HG02678 (cell line): Measurements from ENCODE around the gene POU2AF1.

Source experiments
- ATAC-seq: cut with Tn5 transposase; IDR thresholded peaks from one replicate; pipeline ENCODE4 v1.9.1; 2021; ENCODE audit warnings: mild to moderate bottlenecking, moderate library complexity; ENCODE audit not compliant: unreplicated experiment

The POU2AF1 gene

DNA sequence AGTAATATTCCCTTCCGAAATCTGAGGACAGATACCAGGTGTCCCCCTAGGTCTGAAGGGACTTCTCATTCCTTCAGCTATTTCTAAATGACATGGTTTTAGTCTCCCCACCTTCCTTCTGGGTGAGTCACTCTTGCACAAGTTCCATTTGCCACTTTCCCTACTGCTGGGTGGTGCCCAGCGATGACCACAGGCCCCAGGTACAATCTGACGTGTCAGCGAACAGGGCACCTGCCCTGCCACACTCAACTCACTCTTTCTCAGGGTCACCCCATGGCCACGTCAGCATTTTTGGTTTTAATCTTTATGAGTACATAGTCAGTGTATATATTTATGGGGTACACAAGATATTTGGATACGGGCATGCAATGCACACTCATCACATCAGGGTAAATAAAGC, 17.2 kb downstream of the POU2AF1 start:
- ATAC-seq: no peak

DNA sequence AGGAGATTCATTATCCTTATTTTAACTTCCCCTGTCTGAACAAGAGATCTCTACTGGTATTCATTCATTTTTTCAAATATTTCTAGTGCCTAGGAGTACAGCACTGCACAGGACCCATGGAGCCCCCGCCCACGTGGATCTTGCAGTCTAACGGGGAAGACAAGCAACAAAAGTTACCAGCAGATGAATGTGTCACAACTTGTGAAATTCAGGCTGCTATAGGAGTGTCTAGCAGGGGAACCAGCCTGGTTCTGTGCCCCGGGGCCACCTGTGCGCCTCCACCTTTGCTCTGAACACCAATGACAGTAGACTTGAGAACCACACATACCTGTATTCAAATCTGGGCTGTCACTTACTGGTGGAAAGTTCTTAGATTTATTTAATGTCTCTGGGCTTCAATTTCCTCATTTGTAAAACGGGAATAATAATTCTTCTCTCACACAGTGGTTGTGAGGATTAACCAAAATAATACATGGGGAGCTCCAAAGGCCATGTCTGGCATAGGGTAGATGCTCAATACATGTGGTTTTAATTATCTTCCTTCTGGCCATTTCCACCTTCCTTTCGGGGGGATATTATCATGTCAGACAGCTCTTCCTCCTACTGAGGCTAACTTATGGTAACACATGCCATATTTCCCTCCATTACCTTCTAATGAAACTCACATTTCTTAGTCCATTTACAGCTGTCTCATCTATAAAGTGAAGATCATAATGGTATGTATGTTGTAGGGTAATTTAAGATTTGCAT, 17.8 kb downstream of the POU2AF1 start:
- no peak for ATAC-seq

DNA sequence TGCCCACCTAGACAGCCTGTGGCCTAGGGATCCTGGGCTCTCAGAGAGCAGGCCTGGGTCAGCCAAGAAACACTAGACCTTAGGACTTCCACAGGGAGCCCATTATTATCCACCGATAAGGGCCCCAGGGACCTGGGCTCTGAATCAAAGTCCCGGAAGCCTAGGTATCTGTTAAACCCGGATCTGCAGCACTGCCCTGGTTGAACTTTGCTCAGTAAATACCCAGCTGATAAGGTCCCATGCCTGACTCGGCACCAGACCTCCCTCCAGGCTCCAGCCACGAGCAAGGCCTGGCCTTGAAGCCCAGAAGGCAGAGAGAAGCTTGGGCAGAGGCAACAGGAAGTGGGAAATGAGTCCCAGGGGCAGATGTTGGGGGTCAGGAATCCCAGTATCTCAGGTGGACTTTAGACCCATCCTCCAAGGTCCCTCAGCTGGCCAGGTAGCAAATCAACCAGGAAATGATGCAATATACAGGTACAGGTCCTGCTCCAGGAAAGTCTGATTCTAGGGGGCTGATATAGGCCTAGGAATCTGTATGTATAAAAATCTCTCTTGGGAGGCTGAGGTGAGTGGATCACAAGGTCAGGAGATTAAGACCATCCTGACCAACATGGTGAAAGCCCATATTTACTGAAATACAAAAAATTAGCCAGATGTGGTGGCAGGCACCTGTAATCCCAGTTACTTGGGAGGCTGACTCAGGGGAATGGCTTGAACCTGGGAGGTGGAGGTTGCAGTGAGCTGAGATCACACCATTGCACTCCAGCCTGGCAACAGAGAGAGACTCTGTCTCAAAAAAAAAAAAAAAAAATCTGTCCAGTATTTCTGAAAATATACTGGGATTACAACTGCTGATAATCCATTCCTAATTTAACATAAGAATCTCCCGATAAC, 18.7 kb downstream of the POU2AF1 start:
- ATAC-seq: no peak

DNA sequence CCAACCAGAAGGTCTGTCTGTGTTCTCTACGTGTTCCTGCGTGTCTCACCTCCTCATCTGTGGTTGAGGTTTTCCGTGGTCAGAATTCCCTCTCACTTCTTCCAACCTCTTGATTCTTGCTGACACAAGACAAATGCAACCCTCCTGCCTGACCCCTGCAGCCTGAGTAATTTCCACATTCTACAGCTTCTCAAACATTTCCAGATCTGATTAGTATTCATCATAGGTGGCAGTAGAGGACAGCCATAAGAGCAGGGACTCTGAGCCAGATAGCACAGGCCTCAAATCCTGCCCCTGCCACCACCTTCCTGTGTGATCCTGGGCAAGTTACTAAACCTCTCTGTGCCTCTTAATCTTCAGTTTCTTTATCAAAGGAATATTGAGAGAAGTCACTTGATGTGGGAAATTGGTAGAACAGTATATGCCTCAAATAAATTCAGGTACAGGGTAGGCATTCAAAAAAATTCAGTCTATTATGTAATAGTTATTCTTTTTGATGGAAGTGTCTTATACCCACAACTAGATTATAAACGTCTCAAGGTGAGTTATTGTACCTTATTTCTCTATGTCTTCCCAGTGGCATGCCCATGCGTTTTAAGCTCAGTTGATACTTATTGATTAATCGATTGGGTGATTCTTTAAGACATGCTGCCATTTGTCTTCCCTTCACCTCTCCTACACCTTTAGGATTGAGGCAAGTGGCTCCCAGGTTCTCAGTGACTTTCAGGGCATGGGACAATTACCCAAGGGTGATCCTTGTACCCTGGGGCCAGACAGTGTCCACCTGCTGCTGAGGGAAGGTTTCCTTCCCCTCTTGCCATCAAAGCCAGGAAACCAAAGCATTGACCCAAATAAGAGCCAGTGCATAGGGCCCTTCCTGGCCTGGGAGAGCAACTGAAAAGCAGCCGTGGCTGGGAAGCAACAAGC, 19.6 kb downstream of the POU2AF1 start:
- ATAC-seq: no peak

DNA sequence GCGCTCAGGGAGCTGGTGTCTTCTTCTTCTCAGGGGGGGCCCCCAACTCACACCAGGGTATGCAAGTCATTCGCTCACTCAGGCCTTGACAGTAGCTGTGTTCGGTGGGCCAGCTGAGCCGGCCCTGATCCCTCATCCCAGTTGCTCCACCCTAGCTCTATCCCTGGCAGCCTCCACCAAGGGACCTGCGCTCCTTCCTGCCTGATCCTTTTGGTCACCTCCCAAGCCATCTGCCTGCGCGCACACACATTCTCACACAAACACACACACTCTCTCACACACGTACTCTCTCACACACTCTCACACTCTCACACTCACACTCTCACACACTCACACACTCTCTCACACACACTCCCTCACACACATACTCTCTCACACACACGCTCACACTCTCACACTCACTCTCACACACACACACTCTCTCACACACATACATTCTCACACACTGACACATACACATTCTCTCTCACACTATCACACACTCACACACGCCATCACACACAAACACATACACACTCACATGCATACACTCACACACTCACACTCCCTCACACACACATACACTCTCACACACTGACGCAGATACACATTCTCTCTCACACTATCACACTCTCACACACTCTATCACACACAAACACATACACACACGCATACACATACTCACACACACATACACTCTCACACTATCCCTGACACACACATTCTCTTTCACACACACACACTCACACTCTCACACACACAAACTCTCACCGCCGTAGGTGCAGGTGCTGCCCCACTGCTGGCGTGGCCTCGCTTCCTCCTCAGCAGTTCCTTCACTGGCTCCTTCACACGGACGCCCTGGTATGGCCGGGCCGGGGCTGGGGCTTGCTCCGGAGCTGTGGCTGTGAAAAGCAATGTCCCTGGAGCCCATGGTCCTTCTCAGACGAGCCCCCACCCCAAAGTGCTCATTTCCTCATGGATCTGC, 20.8 kb downstream of the POU2AF1 start:
- ATAC-seq: no peak

DNA sequence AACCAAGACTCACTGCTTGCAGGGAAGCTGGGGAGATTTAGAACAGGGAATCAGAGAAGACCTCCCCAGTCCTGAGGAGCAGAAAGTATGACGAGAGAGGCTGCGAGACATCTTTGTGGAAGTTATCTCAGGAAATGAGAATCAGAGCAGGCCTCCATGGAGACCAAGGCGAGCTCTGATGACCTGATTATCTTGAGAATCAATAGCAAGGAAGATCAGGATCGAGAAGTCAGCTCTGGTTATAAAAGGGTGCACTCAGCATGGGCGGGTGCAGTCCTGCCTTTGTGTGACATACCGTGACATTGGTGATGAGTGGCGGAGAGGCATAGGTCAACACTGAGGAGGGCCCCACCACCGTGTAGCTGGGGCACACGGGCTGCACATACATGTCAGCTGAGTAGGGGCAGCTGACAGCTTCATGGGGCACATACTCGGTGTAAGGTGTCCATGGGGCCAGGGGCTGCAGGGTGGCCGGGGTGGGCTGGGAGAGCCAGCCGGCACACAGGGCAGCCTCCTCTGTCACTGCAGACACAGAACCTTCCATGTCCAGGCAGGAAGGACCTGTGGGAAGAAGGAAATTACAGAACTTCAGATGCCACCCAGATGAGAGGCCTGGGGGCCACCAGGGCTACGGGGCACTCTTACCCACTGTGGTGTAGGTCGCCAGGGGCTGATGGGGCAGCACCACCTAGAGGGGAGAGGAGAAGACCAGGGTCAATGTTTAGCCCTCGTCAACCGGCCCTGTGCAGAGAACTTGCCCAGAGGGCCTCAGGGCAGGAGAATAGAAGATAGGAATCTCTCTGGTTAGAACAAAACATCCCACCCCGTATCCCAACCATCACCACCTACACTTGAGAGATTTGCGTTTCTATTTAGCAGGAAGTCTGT, 21.7 kb downstream of the POU2AF1 start:
- ATAC-seq: no peak

DNA sequence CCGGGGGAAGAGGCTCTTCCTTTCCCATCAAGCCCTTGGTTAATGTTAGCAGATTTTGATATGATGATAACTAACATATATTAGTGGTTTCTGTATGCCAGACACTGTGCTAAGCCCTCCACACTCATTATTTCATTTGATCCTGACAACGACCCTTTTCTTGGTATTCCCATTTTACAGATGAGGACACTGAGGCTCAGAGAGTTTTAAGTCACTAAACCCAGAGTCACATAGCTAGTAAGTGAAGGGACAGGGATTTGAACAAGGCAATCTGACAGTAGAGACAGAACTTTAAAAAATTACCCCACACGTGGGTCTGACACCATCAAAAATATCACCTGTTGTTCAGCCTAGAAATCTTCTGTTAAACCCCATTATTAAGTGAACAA, 22.4 kb downstream of the POU2AF1 start:
- no peak for ATAC-seq

DNA sequence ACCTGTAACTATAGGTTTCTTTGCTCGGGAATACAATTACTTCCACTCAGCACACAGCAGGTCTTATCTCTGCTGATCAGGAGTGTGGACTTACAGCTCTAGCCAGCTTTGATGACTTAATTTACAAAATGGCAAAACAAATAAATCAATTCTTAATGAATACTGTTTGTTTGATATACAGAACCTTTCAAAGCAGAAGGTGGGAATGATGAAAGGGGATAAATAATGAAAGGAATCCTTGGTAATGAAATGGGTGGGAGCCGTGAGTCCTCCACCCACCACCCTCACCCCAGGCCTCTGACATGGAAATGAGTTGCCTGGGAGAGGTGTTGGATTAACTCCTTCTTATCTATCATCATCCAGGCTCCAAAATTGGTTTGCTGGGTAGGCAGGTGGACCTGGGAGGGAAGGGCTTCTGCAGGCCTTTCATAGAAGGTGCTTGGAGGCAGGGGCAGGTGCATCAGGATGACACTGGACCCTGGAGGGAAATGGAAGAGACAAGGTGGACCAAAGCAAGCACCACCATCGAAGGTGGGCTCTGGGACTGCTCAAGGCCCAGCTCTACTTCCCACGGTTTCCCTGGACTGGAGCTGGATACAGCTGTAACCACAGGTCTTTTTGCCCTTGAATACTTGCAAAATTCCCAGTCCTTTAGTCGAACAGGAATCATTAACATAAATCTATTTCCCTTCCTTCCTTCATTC, 23.0 kb downstream of the POU2AF1 start:
- no peak for ATAC-seq

DNA sequence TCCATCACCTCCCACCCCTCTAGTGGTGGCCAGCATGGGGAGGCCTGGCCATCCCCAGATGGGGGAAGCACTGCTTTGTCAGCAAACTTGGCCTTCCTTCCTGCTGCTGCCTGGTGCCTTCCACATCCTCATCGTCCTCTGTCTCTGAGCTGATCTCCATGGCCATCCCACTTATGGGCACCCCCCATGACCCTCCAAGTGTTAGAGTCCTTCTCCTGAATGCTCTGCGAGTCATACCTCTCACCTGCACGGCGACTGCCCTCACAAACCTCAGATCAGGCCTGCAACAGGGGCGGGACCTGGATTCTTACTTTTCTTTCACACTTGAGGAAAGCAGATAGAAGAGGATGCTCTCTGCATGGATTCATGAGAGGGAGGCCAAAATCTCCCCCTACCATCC, 24.0 kb downstream of the POU2AF1 start:
- no peak for ATAC-seq

DNA sequence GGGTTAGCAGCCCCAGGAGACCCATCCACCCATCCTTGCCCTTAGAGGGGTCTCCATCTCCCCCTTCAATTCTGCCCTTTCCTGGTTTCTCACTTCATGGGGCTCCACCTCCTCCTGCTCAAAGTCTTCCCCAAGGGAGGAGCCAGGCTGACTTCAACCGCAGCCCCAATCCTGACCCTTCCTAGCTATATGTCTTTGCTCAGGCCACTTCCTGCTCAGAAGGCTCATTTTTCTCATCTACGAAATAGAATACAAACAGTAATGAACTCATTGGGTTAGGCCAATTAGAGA, 24.5 kb downstream of the POU2AF1 start:
- ATAC-seq: no peak

DNA sequence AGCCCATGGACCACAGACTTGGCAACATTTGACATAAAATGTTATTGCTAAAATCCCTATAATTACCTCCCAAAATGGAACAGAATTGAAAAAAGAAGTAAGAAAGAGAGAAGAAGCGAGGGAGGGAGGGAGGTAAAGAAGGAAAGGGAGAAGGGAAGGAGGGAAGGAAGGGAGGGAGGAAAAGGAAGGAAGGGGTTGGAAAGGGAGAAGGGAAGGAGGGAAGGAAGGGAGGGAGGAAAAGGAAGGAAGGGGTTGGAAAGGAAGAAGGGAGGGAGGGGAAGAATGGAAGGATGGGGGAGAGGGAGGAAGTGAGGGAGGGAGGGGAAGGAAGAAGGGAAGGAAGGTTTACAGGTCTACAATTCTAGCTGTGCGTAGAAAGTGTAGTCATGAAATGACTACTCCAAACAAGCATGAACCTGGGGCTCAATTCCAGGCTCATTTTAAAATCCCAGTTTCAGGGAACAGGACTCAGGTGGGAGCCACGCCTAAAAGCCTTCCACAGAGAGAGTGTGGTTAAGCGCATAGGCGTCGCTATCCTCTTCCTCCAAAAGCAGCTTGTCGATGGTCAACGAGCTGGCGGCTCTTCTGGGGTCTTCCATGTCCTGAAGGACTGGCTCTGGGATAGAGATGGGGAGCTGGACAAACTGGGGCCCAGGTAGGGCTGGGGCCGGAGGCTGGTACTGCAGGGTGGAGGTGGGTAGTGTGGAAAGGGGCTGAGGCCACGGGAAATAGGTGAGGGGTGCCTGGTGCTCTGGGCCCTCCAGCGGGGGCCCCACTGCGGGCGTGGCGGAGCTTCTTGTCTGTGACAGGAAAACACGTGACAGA, 25.1 kb downstream of the POU2AF1 start:
- no peak for ATAC-seq

DNA sequence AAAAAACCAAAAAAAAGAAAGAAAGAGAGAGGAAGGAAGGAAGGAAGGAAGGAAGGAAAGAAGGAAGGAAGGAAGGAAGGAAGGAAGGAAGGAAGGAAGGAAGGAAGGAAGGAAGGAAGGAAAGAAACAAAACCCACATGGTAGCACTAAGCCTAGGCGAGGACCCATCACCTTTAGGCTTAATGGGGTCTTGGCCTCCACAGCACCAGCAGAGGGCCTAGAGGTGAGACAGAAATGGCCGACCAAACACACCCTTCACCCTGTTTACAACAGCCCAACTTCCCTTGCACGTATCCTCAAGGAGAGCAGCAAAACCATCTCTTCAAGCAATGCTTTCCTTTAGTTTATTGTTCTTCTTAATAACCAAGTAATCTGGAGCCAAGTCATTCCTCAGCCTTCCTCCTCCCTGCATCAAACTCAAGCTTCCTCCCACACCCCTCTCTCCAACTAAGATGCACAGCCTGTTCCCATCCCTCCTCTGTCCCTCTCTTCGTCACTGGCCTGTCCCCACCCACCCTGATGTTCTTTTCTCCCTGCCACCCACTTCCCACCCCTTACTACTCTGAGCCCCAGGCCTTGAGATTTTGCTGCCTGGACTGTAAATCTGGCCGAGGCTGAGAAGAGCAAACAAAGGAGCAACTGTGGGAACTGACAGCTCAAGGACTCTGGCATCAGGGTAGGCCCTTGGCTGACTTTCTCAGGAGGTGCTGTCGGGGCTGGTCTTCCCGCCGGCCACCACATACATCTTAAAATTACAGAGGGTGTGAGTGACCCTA, 26.0 kb downstream of the POU2AF1 start:
- ATAC-seq: no peak

DNA sequence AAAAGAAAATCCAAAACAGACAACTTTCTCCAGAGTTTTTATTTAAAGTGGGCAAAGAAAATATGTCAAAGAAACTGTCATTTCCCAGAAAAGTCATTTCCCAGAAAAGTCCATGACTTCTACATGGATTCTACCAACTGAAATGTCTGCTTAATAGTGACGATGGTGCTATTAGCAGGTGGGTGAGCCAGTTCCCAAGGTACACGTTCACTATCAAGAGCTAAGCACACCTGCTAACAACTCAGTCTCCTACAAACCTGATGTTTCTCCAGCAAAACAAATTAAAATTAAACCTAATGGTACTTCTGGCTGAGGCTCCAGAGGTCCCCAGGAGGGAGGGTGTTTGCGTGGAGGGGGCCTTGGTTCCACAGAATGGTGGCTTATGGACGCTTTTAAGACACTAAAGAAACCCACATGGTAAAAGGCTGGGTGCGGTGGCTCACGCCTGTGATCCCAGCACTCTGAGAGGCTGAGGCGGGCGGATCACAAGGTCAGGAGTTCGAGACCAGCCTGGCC, 26.8 kb downstream of the POU2AF1 start:
- no peak for ATAC-seq

DNA sequence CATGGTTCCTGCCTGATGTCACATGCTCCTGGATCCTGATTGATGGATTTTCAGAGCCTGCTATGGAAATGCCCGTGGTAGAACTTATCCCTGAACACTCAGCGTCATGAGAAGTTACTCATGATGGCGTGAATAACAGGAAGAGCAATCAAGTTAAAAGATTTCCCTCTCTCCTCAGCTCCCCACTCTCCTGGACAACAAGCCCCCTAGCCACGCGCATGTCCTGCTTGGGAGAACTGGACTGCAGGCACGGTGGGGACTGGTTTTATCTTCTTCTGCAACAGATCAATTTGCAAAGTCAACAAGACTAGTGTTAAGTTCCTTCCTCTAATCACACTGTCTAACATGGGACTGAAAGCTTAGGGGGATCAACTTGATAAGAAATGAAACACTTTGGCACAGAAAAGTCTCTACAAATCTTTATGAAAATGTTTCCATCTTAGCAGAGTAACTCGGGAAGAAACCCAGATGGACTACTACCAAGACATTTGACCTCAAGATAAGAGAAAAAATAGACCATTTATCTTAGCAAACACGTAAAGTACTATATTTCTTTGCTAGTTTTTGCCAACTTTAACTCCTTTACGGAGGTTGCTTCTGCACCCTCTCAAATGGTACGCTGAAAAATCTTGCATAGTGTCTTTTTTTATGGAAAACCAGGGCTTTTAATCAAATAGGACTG, 27.6 kb downstream of the POU2AF1 start:
- ATAC-seq: no peak

DNA sequence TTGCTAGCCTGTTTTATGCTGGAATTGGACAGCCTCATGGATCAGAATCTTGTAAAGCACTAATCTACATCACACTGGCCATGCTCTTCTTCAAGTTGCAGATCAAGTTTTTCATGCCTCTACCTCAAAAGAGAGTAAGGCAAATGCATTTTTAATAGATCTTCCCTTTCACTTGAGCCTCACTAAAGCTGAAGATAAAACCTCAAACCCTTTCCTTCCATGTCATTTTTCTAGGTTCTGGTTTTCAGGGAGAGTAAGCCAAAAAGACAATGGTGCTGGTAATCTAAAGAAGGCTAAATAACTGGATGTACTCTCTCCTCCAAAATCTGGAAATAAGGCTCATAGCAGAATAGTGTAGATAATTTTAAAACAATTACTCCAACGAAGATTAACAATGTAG, 28.3 kb downstream of the POU2AF1 start:
- no peak for ATAC-seq

DNA sequence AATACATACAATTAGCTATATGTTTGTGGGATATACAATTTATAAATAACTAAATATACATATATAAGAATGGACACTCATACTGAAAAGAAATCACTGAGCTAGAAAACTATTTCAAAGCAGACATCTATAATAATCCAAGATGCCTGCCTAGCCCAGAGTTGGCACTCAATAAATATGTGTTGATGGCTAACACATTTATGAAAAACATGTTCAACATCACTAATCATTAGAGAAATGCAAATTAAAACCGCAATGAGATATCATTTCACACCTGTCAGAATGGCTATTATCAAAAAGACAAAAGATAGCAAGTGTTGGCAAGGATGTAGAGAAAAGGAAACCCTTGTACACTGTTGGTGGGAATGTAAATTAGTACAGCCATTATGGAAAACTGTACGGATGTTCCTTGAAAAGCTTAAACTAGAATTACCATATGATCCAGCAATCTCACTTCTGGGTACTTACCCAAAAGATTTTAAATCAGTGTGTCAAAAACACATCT, 29.8 kb downstream of the POU2AF1 start:
- no peak for ATAC-seq
